ENCODE measurements around the gene SCFD2.

Gene SCFD2

DNA sequence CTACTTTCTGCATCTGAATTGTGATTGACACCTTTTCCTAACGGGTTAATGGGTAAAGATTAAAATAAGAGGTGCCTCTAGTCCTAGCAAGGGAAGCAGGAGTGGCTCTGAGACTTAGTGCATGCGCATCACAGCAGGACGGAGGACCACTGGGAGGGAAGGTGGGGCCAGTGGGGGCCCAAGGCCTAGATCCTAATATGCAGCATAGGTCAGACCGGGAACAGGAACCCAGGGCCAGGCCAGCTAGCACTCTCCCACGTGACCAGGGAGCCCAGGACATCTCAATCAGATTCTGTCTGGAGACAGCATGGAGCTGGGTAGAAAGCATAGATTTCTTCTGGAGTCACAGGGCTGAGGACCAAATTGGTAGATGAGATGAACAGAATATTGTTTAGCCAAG lies 448.0 kb downstream of the SCFD2 start:
- H3K27me3 ChIP-seq (ENCODE audit: insufficient read depth, low read length) = no peaks in the 10 kb centered on the region
- H3F3A ChIP-seq (ENCODE audit: insufficient read depth, low read length) = no peaks in the 10 kb centered on the region
- no peaks in the 10 kb centered on the region for H3K9me2 ChIP-seq (ENCODE audit: low read depth, low read length)
- H3K4me3 ChIP-seq (ENCODE audit: low read depth, low read length, poor library complexity, severe bottlenecking) = no peak overlapping the region
- no peak overlapping the region for H3K27ac ChIP-seq (ENCODE audit: low read depth, low read length, poor library complexity, severe bottlenecking)
- H4K20me1 ChIP-seq (ENCODE audit: insufficient read depth, low read length) = no peaks in the 10 kb centered on the region
- no peak overlapping the region for H3K9ac ChIP-seq (ENCODE audit: low read length)
- no peaks in the 10 kb centered on the region for H3K9me3 ChIP-seq (ENCODE audit: low read length)
- no peaks in the 10 kb centered on the region for H3K4me1 ChIP-seq (ENCODE audit: insufficient read depth, low read length, severe bottlenecking)
- TF ChIP-seq, protein P1, sequence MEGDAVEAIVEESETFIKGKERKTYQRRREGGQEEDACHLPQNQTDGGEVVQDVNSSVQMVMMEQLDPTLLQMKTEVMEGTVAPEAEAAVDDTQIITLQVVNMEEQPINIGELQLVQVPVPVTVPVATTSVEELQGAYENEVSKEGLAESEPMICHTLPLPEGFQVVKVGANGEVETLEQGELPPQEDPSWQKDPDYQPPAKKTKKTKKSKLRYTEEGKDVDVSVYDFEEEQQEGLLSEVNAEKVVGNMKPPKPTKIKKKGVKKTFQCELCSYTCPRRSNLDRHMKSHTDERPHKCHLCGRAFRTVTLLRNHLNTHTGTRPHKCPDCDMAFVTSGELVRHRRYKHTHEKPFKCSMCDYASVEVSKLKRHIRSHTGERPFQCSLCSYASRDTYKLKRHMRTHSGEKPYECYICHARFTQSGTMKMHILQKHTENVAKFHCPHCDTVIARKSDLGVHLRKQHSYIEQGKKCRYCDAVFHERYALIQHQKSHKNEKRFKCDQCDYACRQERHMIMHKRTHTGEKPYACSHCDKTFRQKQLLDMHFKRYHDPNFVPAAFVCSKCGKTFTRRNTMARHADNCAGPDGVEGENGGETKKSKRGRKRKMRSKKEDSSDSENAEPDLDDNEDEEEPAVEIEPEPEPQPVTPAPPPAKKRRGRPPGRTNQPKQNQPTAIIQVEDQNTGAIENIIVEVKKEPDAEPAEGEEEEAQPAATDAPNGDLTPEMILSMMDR (IDR thresholded peaks at IDR 0.05; ENCODE audit: low read length) = no peak
- no peak for TF ChIP-seq EZH2 (IDR thresholded peaks at IDR 0.05; ENCODE audit: borderline replicate concordance, low read length)
- H3K79me2 ChIP-seq (ENCODE audit: insufficient read depth, low read length) = no peaks in the 10 kb centered on the region
- H3K36me3 ChIP-seq (ENCODE audit: insufficient read depth, low read length) = no peaks in the 10 kb centered on the region
- no peak overlapping the region for H2AFZ ChIP-seq (ENCODE audit: low read length)
- H3K4me2 ChIP-seq (ENCODE audit: low read length) = no peak overlapping the region

DNA sequence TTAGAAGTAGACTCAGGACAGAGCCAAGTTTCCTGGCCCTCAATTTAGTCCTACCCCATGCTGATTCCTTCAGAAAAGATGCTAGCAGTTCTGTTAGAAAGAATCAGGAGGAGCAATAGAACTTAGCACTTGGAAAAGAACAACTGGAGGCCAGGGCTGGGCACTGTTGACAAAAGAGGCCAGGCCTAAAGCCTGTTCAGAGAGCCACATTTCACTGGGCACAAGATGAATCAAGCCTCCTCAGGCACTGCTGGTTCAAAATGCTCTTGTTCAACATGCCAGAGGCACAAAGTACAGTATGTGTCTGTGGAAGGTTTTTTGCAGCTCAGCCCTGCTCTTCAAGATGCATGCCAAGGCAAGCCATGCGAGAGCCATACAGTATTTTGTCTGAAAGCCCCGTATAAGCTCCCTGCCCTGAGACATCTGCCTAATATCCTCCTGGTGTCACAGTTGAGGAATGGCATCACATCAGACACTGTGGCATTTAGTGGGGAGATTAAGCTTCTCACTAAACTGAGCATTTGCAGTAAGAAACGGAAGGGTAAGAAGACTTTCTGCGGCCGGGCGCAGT lies 450.0 kb downstream of the SCFD2 start:
- H3K4me2 ChIP-seq (ENCODE audit: low read length) = no peak overlapping the region
- no peaks in the 10 kb centered on the region for H3K27me3 ChIP-seq (ENCODE audit: insufficient read depth, low read length)
- H3K9ac ChIP-seq (ENCODE audit: low read length) = no peak overlapping the region
- no peaks in the 10 kb centered on the region for H3F3A ChIP-seq (ENCODE audit: insufficient read depth, low read length)
- H3K79me2 ChIP-seq (ENCODE audit: insufficient read depth, low read length) = no peaks in the 10 kb centered on the region
- no peaks in the 10 kb centered on the region for H4K20me1 ChIP-seq (ENCODE audit: insufficient read depth, low read length)
- no peaks in the 10 kb centered on the region for H3K9me2 ChIP-seq (ENCODE audit: low read depth, low read length)
- H2AFZ ChIP-seq (ENCODE audit: low read length) = no peak overlapping the region
- no peaks in the 10 kb centered on the region for H3K4me1 ChIP-seq (ENCODE audit: insufficient read depth, low read length, severe bottlenecking)
- H3K4me3 ChIP-seq (ENCODE audit: low read depth, low read length, poor library complexity, severe bottlenecking) = no peak overlapping the region
- no peak overlapping the region for H3K27ac ChIP-seq (ENCODE audit: low read depth, low read length, poor library complexity, severe bottlenecking)
- no peak for TF ChIP-seq EZH2 (IDR thresholded peaks at IDR 0.05; ENCODE audit: borderline replicate concordance, low read length)
- TF ChIP-seq, protein P1 (IDR thresholded peaks at IDR 0.05; ENCODE audit: low read length) = no peak
- H3K36me3 ChIP-seq (ENCODE audit: insufficient read depth, low read length) = no peaks in the 10 kb centered on the region
- no peaks in the 10 kb centered on the region for H3K9me3 ChIP-seq (ENCODE audit: low read length)

GRCh38 chr4:52915191-52915590 lies 450.7 kb downstream of the SCFD2 start:
- Histone ChIP-seq H3K4me2 (ENCODE audit: low read length) (no peak overlapping the region), H2AFZ (ENCODE audit: low read length) (no peak overlapping the region), H3K27ac (ENCODE audit: low read depth, low read length, poor library complexity, severe bottlenecking) (no peak overlapping the region), H3K36me3 (ENCODE audit: insufficient read depth, low read length) (no peaks in the 10 kb centered on the region), H3K4me3 (ENCODE audit: low read depth, low read length, poor library complexity, severe bottlenecking) (no peak overlapping the region), H3K79me2 (ENCODE audit: insufficient read depth, low read length) (no peaks in the 10 kb centered on the region), H3K9me2 (ENCODE audit: low read depth, low read length) (no peaks in the 10 kb centered on the region), H3K27me3 (ENCODE audit: insufficient read depth, low read length) (no peaks in the 10 kb centered on the region), H3K9ac (ENCODE audit: low read length) (no peak overlapping the region), H3F3A (ENCODE audit: insufficient read depth, low read length) (no peaks in the 10 kb centered on the region), H3K9me3 (ENCODE audit: low read length) (no peaks in the 10 kb centered on the region), H4K20me1 (ENCODE audit: insufficient read depth, low read length) (no peaks in the 10 kb centered on the region), H3K4me1 (ENCODE audit: insufficient read depth, low read length, severe bottlenecking) (no peaks in the 10 kb centered on the region)
- TF ChIP-seq, protein P1 (IDR thresholded peaks at IDR 0.05; ENCODE audit: low read length) = no peak
- no peak for TF ChIP-seq EZH2 (IDR thresholded peaks at IDR 0.05; ENCODE audit: borderline replicate concordance, low read length)
